Neural cell (in vitro differentiated cells): ENCODE measurements around the gene MAPK4. TPM values are rescaled to one million over a fixed set of nuclear protein-coding genes. Genes with fewer than 3 reads are reported as not detected.

ENCODE experiments used
- H2AFZ ChIP-seq: fragments of 200-600, 300-800 bp; sonication (generic), shearing (Covaris generic); 2 replicates; pipeline ENCODE4 v1.6.0; 2014; ENCODE audit warnings: low read depth, mild to moderate bottlenecking, antibody characterized with exemption, low read length, moderate library complexity
- H3F3A ChIP-seq: fragments of 200-600 bp; shearing (Covaris generic); 2 replicates; pipeline ENCODE4 v1.6.1; 2016; ENCODE audit warnings: mild to moderate bottlenecking, moderate library complexity, mixed read lengths, antibody characterized with exemption, low read length; ENCODE audit not compliant: insufficient read depth, poor library complexity, severe bottlenecking
- H3K27ac ChIP-seq: fragments of 200-600, 300-800 bp; sonication (generic), shearing (Covaris generic); 2 replicates; pipeline ENCODE4 v1.5.1; 2014; ENCODE audit warnings: mild to moderate bottlenecking, low read length, moderate library complexity
- H3K27me3 ChIP-seq: fragments of 300-800, 200-600 bp; sonication (generic), shearing (Covaris generic); 2 replicates; pipeline ENCODE4 v1.6.0; 2014; ENCODE audit warnings: mild to moderate bottlenecking, low read depth, low read length, moderate library complexity; ENCODE audit not compliant: insufficient read depth
- H3K36me3 ChIP-seq: fragments of 300-800, 200-600 bp; sonication (generic), shearing (Covaris generic); 2 replicates; pipeline ENCODE4 v1.5.1; 2014; ENCODE audit warnings: mild to moderate bottlenecking, antibody characterized with exemption, low read length, moderate library complexity; ENCODE audit not compliant: insufficient read depth
- H3K4me2 ChIP-seq: fragments of 300-800, 200-600 bp; sonication (generic), shearing (Covaris generic); 2 replicates; pipeline ENCODE4 v1.6.0; 2014; ENCODE audit warnings: mild to moderate bottlenecking, low read length
- H3K4me3 ChIP-seq: fragments of 300-800, 200-600 bp; sonication (generic), shearing (Covaris generic); 2 replicates; pipeline ENCODE4 v1.5.1; 2014; ENCODE audit warnings: mild to moderate bottlenecking, low read length, moderate library complexity
- H3K79me2 ChIP-seq: fragments of 200-600 bp; shearing (Covaris generic); replicated peaks from 2 replicates; pipeline ENCODE4 v1.6.0; 2014; ENCODE audit warnings: mild to moderate bottlenecking, low read length, moderate library complexity; ENCODE audit not compliant: insufficient read depth
- H3K9ac ChIP-seq: fragments of 300-800, 200-600 bp; sonication (generic), shearing (Covaris generic); 2 replicates; pipeline ENCODE4 v1.6.1; 2016; ENCODE audit warnings: mild to moderate bottlenecking, low read length, mixed read lengths
- H3K9me2 ChIP-seq: fragments of 200-600 bp; shearing (Covaris generic); 2 replicates; pipeline ENCODE4 v1.6.1; 2016; ENCODE audit warnings: mild to moderate bottlenecking, low read length, mixed read lengths; ENCODE audit not compliant: insufficient read depth
- H3K9me3 ChIP-seq: fragments of 200-600, 300-800 bp; sonication (generic), shearing (Covaris generic); 2 replicates; pipeline ENCODE4 v1.6.1; 2016; ENCODE audit warnings: mild to moderate bottlenecking, mixed run types, low read length, moderate library complexity, mixed read lengths
- H4K20me1 ChIP-seq: fragments of 200-600 bp; shearing (Covaris generic); 2 replicates; pipeline ENCODE4 v1.6.1; 2016; ENCODE audit warnings: mild to moderate bottlenecking, mixed run types; ENCODE audit not compliant: insufficient read depth
- EP300 ChIP-seq: fragments of 450-650 bp; conservative IDR thresholded peaks from 2 replicates; pipeline ENCODE4 v1.6.1; 2014; ENCODE audit warnings: antibody characterized with exemption, mild to moderate bottlenecking, moderate library complexity; ENCODE audit not compliant: poor library complexity, severe bottlenecking
- EZH2 ChIP-seq: fragments of 200-600, 300-800 bp; shearing (Covaris generic), sonication (generic); IDR thresholded peaks from 2 replicates; pipeline ENCODE4 v1.6.1; 2014; ENCODE audit warnings: antibody characterized with exemption, low read length, borderline replicate concordance, mild to moderate bottlenecking; ENCODE audit not compliant: insufficient read depth, poor library complexity, severe bottlenecking
- MXI1 ChIP-seq: fragments of 450-650 bp; conservative IDR thresholded peaks from 2 replicates; pipeline ENCODE4 v1.6.1; 2014; ENCODE audit warnings: antibody characterized with exemption, mild to moderate bottlenecking; ENCODE audit not compliant: poor library complexity, severe bottlenecking
- POLR2AphosphoS5 ChIP-seq: IDR thresholded peaks from 2 replicates; pipeline ENCODE4 v1.6.1; 2012
- RAD21 ChIP-seq: fragments of 450-650 bp; conservative IDR thresholded peaks from 2 replicates; pipeline ENCODE4 v1.6.1; 2014; ENCODE audit warnings: antibody characterized with exemption, mild to moderate bottlenecking, moderate library complexity
- REST ChIP-seq: IDR thresholded peaks from 2 replicates; pipeline ENCODE4 v1.6.1; 2012; ENCODE audit warnings: borderline replicate concordance
- SMC3 ChIP-seq: fragments of 450-650 bp; conservative IDR thresholded peaks from 2 replicates; pipeline ENCODE4 v1.6.1; 2014; ENCODE audit warnings: antibody characterized with exemption, mild to moderate bottlenecking, moderate library complexity; ENCODE audit not compliant: poor library complexity
- TAF1 ChIP-seq: IDR thresholded peaks from 2 replicates; pipeline ENCODE4 v1.6.1; 2012; ENCODE audit warnings: low read depth
- polyA plus RNA-seq: library from polyadenylated mRNA; depleted of rRNA; stranded (reverse); fragments of >200 nt; gene quantifications from 2 replicates; pipeline ENCODE4 v1.2.3, GENCODE V29; 2014
- TF ChIP-seq, protein P1 (sequence below): fragments of 450-650 bp; IDR thresholded peaks from 2 replicates; pipeline ENCODE4 v1.5.1; 2014; ENCODE audit warnings: antibody characterized with exemption, mild to moderate bottlenecking, moderate library complexity; ENCODE audit not compliant: poor library complexity, severe bottlenecking

MAPK4 gene
- polyA plus RNA-seq, 1 donor from 2014 or later, result 12.7 TPM

DNA sequence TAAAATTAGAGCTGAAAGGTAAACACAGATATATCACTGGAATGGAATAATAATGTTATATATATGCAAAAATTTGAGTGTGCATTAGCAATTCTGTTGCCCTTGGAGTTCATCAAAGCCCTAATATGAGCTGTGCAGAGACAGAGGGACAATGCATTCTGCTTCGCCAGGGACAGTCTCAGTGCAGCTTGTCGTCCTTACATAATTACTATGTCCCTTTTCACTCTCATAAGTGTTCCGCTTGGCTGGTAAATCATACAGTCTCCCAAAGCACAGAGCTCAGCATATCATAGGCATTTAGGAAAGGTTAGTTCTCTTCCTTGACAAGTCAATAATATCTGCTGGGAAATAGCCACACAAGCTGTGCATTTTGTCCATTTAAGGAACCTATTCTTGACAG, 30.7 kb downstream of the MAPK4 start:
- H3K27ac ChIP-seq, result peak overlapping the region; percentile 2
- no peaks in the 10 kb centered on the region for H4K20me1 ChIP-seq
- no peaks in the 10 kb centered on the region for H3K9me2 ChIP-seq
- H2AFZ ChIP-seq, result no peak overlapping the region
- H3K79me2 ChIP-seq, result no peaks in the 10 kb centered on the region
- H3K9ac ChIP-seq, result no peak overlapping the region
- TF ChIP-seq EP300, result no peak
- TF ChIP-seq POLR2AphosphoS5, result no peak
- no peak for TF ChIP-seq REST
- no peak for TF ChIP-seq EZH2
- TF ChIP-seq, protein P1, sequence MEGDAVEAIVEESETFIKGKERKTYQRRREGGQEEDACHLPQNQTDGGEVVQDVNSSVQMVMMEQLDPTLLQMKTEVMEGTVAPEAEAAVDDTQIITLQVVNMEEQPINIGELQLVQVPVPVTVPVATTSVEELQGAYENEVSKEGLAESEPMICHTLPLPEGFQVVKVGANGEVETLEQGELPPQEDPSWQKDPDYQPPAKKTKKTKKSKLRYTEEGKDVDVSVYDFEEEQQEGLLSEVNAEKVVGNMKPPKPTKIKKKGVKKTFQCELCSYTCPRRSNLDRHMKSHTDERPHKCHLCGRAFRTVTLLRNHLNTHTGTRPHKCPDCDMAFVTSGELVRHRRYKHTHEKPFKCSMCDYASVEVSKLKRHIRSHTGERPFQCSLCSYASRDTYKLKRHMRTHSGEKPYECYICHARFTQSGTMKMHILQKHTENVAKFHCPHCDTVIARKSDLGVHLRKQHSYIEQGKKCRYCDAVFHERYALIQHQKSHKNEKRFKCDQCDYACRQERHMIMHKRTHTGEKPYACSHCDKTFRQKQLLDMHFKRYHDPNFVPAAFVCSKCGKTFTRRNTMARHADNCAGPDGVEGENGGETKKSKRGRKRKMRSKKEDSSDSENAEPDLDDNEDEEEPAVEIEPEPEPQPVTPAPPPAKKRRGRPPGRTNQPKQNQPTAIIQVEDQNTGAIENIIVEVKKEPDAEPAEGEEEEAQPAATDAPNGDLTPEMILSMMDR, result no peak
- TF ChIP-seq MXI1, result no peak
- TF ChIP-seq SMC3, result no peak
- no peak for TF ChIP-seq TAF1
- no peak for TF ChIP-seq RAD21
- no peaks in the 10 kb centered on the region for H3K27me3 ChIP-seq
- no peaks in the 10 kb centered on the region for H3F3A ChIP-seq
- H3K36me3 ChIP-seq, result no peaks in the 10 kb centered on the region
- H3K9me3 ChIP-seq, result no peaks in the 10 kb centered on the region
- H3K4me3 ChIP-seq, result peak overlapping the region; percentile 20
- H3K4me2 ChIP-seq, result no peak overlapping the region

DNA sequence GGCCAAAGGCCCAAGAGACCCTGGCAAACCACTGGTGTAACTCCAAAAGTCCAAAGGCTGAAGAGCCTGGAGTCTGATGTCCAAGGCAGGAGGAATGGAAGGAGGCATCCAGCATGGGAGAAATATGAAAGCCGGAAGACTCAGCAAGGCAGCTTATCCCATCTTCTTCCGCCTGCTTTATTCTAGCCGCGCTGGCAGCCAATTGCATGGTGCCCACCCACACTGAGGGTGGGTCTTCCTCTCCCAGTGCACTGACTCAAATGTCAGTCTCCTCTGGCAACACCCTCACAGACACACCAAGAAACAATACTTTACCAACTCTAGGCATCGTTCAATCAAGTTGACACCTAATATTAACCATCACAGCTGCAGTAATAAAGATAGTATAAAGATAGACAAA, 34.1 kb downstream of the MAPK4 start:
- H4K20me1 ChIP-seq, result no peaks in the 10 kb centered on the region
- no peak overlapping the region for H3K27ac ChIP-seq
- H3K27me3 ChIP-seq, result no peaks in the 10 kb centered on the region
- no peaks in the 10 kb centered on the region for H3K9me2 ChIP-seq
- H3K36me3 ChIP-seq, result no peaks in the 10 kb centered on the region
- no peak overlapping the region for H3K9ac ChIP-seq
- TF ChIP-seq SMC3 (no peak), POLR2AphosphoS5 (no peak)
- TF ChIP-seq, protein P1, result no peak
- no peaks in the 10 kb centered on the region for H3F3A ChIP-seq
- no peak overlapping the region for H3K4me3 ChIP-seq
- H2AFZ ChIP-seq, result no peak overlapping the region
- H3K79me2 ChIP-seq, result no peaks in the 10 kb centered on the region
- H3K9me3 ChIP-seq, result no peaks in the 10 kb centered on the region
- no peak overlapping the region for H3K4me2 ChIP-seq
